ENCODE measurements around the gene ATP11B. TPM values are rescaled to one million over a fixed set of nuclear protein-coding genes. Genes with fewer than 3 reads are reported as not detected.

The ATP11B gene
- total and polyA plus RNA-seq, 9 of the 15 experiments (the other 6 are each of a cell fraction or from before 2014, with no cell fraction given) = 11.9 to 68.7 (median 41.8) TPM

DNA sequence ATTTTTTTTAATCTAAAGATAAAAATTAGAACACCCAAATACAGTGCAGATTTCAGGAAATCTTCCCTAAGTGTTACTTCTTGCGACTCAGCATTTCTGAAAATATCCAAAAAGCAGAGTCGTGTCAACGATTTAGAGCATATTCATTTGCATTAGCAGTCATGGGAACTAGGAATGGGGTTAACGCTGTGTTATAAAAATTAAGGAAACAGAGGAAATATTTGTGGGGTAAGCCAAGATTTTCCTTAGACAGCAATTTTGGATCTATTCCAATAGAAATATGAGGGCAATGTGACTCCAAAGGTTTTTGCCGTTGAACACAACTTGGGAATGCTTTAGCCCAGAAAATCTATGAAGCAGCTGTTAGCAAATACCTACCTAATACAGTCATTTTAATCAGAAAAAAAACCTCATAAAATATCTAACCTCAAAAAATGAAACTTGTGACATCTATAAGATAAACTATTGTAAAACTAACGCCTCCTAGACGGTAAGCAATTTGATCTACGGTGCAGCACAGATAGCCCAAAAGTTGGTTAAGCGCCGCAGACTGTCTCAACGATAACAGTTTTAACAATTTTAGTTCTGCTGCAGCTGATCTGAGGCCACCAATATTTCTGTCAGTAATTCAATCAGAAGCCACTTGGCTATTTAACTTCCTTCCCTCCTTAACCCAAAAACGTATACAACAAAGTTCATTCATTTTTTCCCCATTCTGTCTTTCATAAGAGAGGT is 5.8 kb upstream of the ATP11B start (continued):
- TF ChIP-seq, protein P1, sequence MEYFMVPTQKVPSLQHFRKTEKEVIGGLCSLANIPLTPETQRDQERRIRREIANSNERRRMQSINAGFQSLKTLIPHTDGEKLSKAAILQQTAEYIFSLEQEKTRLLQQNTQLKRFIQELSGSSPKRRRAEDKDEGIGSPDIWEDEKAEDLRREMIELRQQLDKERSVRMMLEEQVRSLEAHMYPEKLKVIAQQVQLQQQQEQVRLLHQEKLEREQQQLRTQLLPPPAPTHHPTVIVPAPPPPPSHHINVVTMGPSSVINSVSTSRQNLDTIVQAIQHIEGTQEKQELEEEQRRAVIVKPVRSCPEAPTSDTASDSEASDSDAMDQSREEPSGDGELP (CRISPR knock-in tag; IDR thresholded peaks at IDR 0.05; ENCODE audit: borderline replicate concordance) = peak; percentile 59; the same call in 1 of the 2 replicates
- TF ChIP-seq BRD9 (IDR thresholded peaks at IDR 0.05; ENCODE audit: low read depth, partially characterized antibody) (no peak), RFX1 (IDR thresholded peaks at IDR 0.05) (no peak), SIRT6 (IDR thresholded peaks at IDR 0.05; ENCODE audit: low read depth, low read length) (no peak), NR1H2 (CRISPR knock-in tag; IDR thresholded peaks at IDR 0.05) (no peak), HDAC3 (IDR thresholded peaks at IDR 0.05; ENCODE audit: borderline replicate concordance, partially characterized antibody) (peak; percentile 49), NBN (IDR thresholded peaks at IDR 0.05; ENCODE audit: low read depth) (no peak), FOXK1 (CRISPR knock-in tag; IDR thresholded peaks at IDR 0.05; ENCODE audit: borderline replicate concordance) (no peak), ZNF324 (CRISPR knock-in tag; IDR thresholded peaks at IDR 0.05) (no peak), TOE1 (IDR thresholded peaks at IDR 0.05; ENCODE audit: borderline replicate concordance) (no peak), TOE1 (CRISPR knock-in tag; IDR thresholded peaks at IDR 0.05; ENCODE audit: borderline replicate concordance, low read depth) (no peak)
- TF ChIP-seq, protein P2, sequence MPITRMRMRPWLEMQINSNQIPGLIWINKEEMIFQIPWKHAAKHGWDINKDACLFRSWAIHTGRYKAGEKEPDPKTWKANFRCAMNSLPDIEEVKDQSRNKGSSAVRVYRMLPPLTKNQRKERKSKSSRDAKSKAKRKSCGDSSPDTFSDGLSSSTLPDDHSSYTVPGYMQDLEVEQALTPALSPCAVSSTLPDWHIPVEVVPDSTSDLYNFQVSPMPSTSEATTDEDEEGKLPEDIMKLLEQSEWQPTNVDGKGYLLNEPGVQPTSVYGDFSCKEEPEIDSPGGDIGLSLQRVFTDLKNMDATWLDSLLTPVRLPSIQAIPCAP (CRISPR knock-in tag; IDR thresholded peaks at IDR 0.05; ENCODE audit: borderline replicate concordance) = no peak
- TF ChIP-seq, protein P3, sequence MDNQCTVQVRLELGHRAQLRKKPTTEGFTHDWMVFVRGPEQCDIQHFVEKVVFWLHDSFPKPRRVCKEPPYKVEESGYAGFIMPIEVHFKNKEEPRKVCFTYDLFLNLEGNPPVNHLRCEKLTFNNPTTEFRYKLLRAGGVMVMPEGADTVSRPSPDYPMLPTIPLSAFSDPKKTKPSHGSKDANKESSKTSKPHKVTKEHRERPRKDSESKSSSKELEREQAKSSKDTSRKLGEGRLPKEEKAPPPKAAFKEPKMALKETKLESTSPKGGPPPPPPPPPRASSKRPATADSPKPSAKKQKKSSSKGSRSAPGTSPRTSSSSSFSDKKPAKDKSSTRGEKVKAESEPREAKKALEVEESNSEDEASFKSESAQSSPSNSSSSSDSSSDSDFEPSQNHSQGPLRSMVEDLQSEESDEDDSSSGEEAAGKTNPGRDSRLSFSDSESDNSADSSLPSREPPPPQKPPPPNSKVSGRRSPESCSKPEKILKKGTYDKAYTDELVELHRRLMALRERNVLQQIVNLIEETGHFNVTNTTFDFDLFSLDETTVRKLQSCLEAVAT (IDR thresholded peaks at IDR 0.05) = 0 out of 4 replicates have a peak, but pooled peaks of 1 of the 2 experiments have one; percentile 22
- TF ChIP-seq, protein P4, sequence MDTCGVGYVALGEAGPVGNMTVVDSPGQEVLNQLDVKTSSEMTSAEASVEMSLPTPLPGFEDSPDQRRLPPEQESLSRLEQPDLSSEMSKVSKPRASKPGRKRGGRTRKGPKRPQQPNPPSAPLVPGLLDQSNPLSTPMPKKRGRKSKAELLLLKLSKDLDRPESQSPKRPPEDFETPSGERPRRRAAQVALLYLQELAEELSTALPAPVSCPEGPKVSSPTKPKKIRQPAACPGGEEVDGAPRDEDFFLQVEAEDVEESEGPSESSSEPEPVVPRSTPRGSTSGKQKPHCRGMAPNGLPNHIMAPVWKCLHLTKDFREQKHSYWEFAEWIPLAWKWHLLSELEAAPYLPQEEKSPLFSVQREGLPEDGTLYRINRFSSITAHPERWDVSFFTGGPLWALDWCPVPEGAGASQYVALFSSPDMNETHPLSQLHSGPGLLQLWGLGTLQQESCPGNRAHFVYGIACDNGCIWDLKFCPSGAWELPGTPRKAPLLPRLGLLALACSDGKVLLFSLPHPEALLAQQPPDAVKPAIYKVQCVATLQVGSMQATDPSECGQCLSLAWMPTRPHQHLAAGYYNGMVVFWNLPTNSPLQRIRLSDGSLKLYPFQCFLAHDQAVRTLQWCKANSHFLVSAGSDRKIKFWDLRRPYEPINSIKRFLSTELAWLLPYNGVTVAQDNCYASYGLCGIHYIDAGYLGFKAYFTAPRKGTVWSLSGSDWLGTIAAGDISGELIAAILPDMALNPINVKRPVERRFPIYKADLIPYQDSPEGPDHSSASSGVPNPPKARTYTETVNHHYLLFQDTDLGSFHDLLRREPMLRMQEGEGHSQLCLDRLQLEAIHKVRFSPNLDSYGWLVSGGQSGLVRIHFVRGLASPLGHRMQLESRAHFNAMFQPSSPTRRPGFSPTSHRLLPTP (IDR thresholded peaks at IDR 0.05; ENCODE audit: borderline replicate concordance, extremely low read depth, insufficient read length) = no peak
- TF ChIP-seq, protein P5, sequence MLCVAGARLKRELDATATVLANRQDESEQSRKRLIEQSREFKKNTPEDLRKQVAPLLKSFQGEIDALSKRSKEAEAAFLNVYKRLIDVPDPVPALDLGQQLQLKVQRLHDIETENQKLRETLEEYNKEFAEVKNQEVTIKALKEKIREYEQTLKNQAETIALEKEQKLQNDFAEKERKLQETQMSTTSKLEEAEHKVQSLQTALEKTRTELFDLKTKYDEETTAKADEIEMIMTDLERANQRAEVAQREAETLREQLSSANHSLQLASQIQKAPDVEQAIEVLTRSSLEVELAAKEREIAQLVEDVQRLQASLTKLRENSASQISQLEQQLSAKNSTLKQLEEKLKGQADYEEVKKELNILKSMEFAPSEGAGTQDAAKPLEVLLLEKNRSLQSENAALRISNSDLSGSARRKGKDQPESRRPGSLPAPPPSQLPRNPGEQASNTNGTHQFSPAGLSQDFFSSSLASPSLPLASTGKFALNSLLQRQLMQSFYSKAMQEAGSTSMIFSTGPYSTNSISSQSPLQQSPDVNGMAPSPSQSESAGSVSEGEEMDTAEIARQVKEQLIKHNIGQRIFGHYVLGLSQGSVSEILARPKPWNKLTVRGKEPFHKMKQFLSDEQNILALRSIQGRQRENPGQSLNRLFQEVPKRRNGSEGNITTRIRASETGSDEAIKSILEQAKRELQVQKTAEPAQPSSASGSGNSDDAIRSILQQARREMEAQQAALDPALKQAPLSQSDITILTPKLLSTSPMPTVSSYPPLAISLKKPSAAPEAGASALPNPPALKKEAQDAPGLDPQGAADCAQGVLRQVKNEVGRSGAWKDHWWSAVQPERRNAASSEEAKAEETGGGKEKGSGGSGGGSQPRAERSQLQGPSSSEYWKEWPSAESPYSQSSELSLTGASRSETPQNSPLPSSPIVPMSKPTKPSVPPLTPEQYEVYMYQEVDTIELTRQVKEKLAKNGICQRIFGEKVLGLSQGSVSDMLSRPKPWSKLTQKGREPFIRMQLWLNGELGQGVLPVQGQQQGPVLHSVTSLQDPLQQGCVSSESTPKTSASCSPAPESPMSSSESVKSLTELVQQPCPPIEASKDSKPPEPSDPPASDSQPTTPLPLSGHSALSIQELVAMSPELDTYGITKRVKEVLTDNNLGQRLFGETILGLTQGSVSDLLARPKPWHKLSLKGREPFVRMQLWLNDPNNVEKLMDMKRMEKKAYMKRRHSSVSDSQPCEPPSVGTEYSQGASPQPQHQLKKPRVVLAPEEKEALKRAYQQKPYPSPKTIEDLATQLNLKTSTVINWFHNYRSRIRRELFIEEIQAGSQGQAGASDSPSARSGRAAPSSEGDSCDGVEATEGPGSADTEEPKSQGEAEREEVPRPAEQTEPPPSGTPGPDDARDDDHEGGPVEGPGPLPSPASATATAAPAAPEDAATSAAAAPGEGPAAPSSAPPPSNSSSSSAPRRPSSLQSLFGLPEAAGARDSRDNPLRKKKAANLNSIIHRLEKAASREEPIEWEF (CRISPR knock-in tag; IDR thresholded peaks at IDR 0.05) = no peak; the same call in 1 of the 2 replicates
